AG10803 (cell line): ENCODE results near the gene RAC2.

ENCODE experiments used
- DNase-seq: peaks from one replicate; pipeline ENCODE4 v3.0.0; 2010; ENCODE audit warnings: low read depth
- H3K4me3 ChIP-seq: 2 replicates; pipeline ENCODE4 v1.5.1; 2011; ENCODE audit warnings: mild to moderate bottlenecking, low read length, control low read depth
- CTCF ChIP-seq: conservative IDR thresholded peaks from 2 replicates; pipeline ENCODE4 v1.5.1; 2011; ENCODE audit warnings: mild to moderate bottlenecking, low read length, control low read depth, inconsistent platforms

RAC2 gene

GRCh38 chr22:37194750-37195149, 49.3 kb downstream of the RAC2 start:
- no peak for TF ChIP-seq CTCF
- no peak for DNase-seq

GRCh38 chr22:37193629-37194191, 50.4 kb downstream of the RAC2 start:
- H3K4me3 ChIP-seq = no peak overlapping the region
- TF ChIP-seq CTCF = no peak
- peak; percentile 17 for DNase-seq

More at GRCh38 chr22:37194750-37195149, 49.3 kb downstream of the RAC2 start:
- no peak overlapping the region for H3K4me3 ChIP-seq

DNA sequence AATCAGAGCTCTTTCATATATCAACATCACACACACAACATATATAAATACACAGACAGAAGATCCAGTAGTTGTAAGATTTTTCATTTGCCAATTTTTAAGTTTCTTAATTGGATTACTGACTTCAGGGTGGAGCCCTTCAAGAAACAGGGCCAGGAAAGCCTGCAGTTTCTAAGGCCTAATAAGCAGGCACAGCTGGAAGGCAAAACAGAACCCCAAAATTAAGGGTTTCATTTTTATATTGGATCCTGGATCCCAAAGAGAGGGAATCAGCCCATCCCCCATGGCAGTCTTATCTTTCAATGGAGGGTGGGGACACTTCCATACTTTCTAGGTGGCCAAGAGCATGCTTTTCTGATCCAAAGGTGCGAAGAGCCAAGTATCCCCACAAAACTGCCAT, 51.3 kb downstream of the RAC2 start:
- TF ChIP-seq CTCF = no peak
- DNase-seq = no peak
- H3K4me3 ChIP-seq = no peak overlapping the region

DNA sequence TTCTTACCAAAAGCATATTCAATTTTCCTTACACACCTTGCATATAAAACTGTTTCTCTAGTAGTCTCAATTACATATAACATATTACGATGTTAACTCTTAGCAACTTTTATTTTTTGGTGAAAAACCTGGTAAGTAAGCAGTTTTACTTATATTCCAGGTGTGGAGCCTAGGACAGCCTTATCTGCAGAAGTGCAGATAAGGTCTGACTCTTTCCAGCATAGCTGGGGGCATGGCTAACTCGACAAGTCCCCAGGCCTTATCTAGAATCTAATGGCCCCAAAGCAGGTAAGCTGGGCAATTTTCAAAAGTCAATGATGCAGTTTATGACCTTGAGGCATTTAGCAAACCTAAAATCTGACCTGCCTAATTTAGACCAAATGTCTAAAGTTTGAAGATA, 51.9 kb downstream of the RAC2 start:
- no peak overlapping the region for H3K4me3 ChIP-seq
- TF ChIP-seq CTCF = no peak

DNA sequence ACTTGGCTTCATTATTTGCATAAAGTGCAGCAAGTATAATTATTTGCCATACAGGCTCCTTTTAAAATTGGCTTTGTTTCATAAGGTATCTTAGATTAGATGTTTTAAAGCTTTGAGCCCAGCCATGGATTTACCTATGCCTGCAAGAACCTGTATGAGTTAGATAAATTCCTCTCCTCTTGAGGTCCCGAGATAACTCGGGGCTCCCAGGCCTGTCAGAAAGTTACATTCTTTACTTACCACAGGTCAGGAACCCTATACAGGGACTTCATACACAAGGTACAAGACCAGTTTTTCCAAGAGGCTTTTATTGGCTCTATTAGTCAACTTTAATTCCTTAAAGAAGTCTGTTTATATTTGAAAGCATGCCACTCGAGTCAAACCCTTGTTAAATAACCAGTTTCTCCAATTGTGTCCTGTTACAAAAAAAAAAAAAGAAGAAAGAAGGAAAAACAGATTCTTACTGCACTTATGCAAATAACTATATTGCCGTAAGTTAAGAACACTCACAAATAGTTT, 53.7 kb downstream of the RAC2 start:
- no peak for DNase-seq
- TF ChIP-seq CTCF = no peak
- no peak overlapping the region for H3K4me3 ChIP-seq

More for the DNA sequence above, 51.9 kb downstream of the RAC2 start:
- DNase-seq = no peak

GRCh38 chr22:37188901-37189466, 55.1 kb downstream of the RAC2 start:
- no peak overlapping the region for H3K4me3 ChIP-seq
- no peak for TF ChIP-seq CTCF
- DNase-seq = peak; percentile 39
